Measurements from ENCODE around the gene NR3C2. TPM values are rescaled to one million over a fixed set of nuclear protein-coding genes. Genes with fewer than 3 reads are reported as not detected.

NR3C2 gene
- polyA plus RNA-seq, 1 of the 3 experiments (the other 2 are of a cell fraction), result 0.02 TPM

DNA sequence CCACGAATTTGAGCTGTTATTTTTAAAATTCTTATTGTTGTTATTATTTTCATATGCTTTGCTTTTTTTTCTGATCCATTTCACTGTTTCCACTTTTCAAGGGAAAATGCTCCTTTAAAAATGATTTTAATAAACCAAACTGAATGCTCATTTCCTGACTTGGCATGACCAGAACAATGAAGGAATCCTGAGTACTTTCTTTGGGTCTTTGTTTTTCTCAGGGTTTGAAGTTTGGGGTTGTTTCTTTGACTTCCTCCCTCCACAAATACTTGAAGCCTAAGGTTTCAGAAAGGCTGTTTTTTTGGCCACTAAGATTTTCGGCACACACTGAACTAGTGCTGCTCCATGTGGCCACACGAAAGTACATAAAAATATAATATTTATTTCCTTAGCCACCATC lies 171.0 kb downstream of the NR3C2 start:
- WGBS (ENCODE audit: low lambda C conversion rate), result 36% methylated on average over 3 of the region's 3 CpGs
- POLR2A ChIA-PET, result no interaction called here

DNA sequence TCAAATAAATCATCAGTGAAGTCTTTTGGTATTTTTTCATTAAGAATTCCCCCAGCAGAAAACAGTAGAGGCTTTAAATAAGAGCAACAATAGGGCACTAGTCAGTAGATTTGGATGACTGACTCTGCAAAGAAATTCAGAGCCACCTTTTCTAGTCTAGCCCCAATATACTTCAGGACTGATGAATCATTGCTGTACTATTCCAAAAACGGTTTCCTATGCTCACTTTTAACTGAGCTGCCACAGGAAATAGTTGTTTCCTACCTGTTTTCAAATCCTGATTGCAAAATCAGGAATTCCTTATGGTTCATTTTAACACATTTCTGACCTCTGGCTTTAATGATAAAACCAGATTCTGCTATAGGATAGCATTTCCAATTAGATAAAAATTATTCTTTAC lies 171.6 kb downstream of the NR3C2 start:
- WGBS (ENCODE audit: low lambda C conversion rate), result 14% methylated on average over 1 of the region's 1 CpG
- H3K79me2 ChIP-seq (ENCODE audit: insufficient read depth), result no peaks in the 10 kb centered on the region

More for the DNA sequence above, 171.0 kb downstream of the NR3C2 start:
- no peak overlapping the region for H2AFZ ChIP-seq (ENCODE audit: low read depth)
- no peak overlapping the region for H3K4me3 ChIP-seq (ENCODE audit: low read depth in 2 of 2, low read length in 1 of 2)
- no peak overlapping the region for H3K27ac ChIP-seq (ENCODE audit: low read depth in 2 of 2, low read length in 1 of 2)
- CTCF ChIA-PET, result no interaction called here
- no peak overlapping the region for H3K9ac ChIP-seq
- H3K36me3 ChIP-seq (replicated peaks in 1 of 2; ENCODE audit: control insufficient read depth in 1 of 2, insufficient read depth in 2 of 2, low read length in 1 of 2), result no peaks in the 10 kb centered on the region
- TF ChIP-seq, protein P1, sequence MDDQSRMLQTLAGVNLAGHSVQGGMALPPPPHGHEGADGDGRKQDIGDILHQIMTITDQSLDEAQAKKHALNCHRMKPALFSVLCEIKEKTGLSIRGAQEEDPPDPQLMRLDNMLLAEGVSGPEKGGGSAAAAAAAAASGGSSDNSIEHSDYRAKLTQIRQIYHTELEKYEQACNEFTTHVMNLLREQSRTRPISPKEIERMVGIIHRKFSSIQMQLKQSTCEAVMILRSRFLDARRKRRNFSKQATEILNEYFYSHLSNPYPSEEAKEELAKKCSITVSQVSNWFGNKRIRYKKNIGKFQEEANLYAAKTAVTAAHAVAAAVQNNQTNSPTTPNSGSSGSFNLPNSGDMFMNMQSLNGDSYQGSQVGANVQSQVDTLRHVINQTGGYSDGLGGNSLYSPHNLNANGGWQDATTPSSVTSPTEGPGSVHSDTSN (IDR thresholded peaks at IDR 0.05), result no peak
- TF ChIP-seq TAF1 (IDR thresholded peaks at IDR 0.05; ENCODE audit: borderline replicate concordance, low read depth, low read length) (no peak), NFIC (IDR thresholded peaks at IDR 0.05; ENCODE audit: borderline replicate concordance) (no peak)
- TF ChIP-seq, protein P2, sequence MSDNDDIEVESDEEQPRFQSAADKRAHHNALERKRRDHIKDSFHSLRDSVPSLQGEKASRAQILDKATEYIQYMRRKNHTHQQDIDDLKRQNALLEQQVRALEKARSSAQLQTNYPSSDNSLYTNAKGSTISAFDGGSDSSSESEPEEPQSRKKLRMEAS (IDR thresholded peaks at IDR 0.05; ENCODE audit: low read depth), result no peak
- H3K4me1 ChIP-seq (ENCODE audit: control insufficient read depth in 1 of 2, insufficient read depth in 2 of 2, low read depth in 1 of 2, low read length in 1 of 2), result peaks cover 0 to 6% of the 10 kb centered on the region in 2 experiments; a peak in 2 of 4 replicates
- H3K27me3 ChIP-seq (ENCODE audit: insufficient read depth), result no peaks in the 10 kb centered on the region
- H4K20me1 ChIP-seq (ENCODE audit: insufficient read depth), result no peaks in the 10 kb centered on the region
- no peaks in the 10 kb centered on the region for H3F3A ChIP-seq (replicated peaks; ENCODE audit: insufficient read depth)
- no peak overlapping the region for H3K4me2 ChIP-seq
- H3K79me2 ChIP-seq (ENCODE audit: insufficient read depth), result no peaks in the 10 kb centered on the region
- no peak for DNase-seq
- H3K9me3 ChIP-seq, result no peaks in the 10 kb centered on the region
- no peaks in the 10 kb centered on the region for H3K9me2 ChIP-seq

More for the DNA sequence above, 171.6 kb downstream of the NR3C2 start:
- CTCF ChIA-PET, result no interaction called here
- Histone ChIP-seq H3K4me3 (ENCODE audit: low read depth in 2 of 2, low read length in 1 of 2) (no peak overlapping the region), H3K9me2 (no peaks in the 10 kb centered on the region), H3K27ac (ENCODE audit: low read depth in 2 of 2, low read length in 1 of 2) (no peak overlapping the region), H3K4me1 (ENCODE audit: control insufficient read depth in 1 of 2, insufficient read depth in 2 of 2, low read depth in 1 of 2, low read length in 1 of 2) (peaks cover 0 to 6% of the 10 kb centered on the region in 2 experiments; a peak in 2 of 4 replicates), H4K20me1 (ENCODE audit: insufficient read depth) (no peaks in the 10 kb centered on the region), H2AFZ (ENCODE audit: low read depth) (no peak overlapping the region), H3F3A (replicated peaks; ENCODE audit: insufficient read depth) (no peaks in the 10 kb centered on the region), H3K27me3 (ENCODE audit: insufficient read depth) (no peaks in the 10 kb centered on the region), H3K9ac (no peak overlapping the region), H3K9me3 (no peaks in the 10 kb centered on the region), H3K4me2 (no peak overlapping the region), H3K36me3 (replicated peaks in 1 of 2; ENCODE audit: control insufficient read depth in 1 of 2, insufficient read depth in 2 of 2, low read length in 1 of 2) (no peaks in the 10 kb centered on the region)
- TF ChIP-seq SMC3 (IDR thresholded peaks at IDR 0.05; ENCODE audit: low read depth, low read length) (no peak), TCF12 (IDR thresholded peaks at IDR 0.05) (no peak), FOSL2 (IDR thresholded peaks at IDR 0.05; ENCODE audit: borderline replicate concordance, low read depth) (no peak), CHD2 (IDR thresholded peaks at IDR 0.05; ENCODE audit: low read length, partially characterized antibody) (no peak)
- TF ChIP-seq, protein P3, sequence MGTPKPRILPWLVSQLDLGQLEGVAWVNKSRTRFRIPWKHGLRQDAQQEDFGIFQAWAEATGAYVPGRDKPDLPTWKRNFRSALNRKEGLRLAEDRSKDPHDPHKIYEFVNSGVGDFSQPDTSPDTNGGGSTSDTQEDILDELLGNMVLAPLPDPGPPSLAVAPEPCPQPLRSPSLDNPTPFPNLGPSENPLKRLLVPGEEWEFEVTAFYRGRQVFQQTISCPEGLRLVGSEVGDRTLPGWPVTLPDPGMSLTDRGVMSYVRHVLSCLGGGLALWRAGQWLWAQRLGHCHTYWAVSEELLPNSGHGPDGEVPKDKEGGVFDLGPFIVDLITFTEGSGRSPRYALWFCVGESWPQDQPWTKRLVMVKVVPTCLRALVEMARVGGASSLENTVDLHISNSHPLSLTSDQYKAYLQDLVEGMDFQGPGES (IDR thresholded peaks at IDR 0.05; ENCODE audit: low read depth, low read length), result no peak
- TF ChIP-seq, protein P4, sequence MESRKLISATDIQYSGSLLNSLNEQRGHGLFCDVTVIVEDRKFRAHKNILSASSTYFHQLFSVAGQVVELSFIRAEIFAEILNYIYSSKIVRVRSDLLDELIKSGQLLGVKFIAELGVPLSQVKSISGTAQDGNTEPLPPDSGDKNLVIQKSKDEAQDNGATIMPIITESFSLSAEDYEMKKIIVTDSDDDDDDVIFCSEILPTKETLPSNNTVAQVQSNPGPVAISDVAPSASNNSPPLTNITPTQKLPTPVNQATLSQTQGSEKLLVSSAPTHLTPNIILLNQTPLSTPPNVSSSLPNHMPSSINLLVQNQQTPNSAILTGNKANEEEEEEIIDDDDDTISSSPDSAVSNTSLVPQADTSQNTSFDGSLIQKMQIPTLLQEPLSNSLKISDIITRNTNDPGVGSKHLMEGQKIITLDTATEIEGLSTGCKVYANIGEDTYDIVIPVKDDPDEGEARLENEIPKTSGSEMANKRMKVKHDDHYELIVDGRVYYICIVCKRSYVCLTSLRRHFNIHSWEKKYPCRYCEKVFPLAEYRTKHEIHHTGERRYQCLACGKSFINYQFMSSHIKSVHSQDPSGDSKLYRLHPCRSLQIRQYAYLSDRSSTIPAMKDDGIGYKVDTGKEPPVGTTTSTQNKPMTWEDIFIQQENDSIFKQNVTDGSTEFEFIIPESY (IDR thresholded peaks at IDR 0.05; ENCODE audit: borderline replicate concordance, low read depth), result no peak
- POLR2A ChIA-PET, result no interaction called here
- no peak for DNase-seq

Measured in SK-N-SH (cell line).